GM19099 (cell line): ENCODE data around the gene HEATR9.

Source experiments
- POLR2A ChIP-seq: IDR thresholded peaks from 3 replicates; pipeline ENCODE4 v1.6.1; 2011; ENCODE audit warnings: low read depth; ENCODE audit not compliant: insufficient read length; ENCODE audit errors: extremely low read depth

HEATR9 gene

GRCh38 chr17:35808962-35809854, 59.5 kb downstream of the HEATR9 start, which contains the start of gene TAF15:
TSS of gene TAF15 (plus strand) at chr17:35809484. CDS start at chr17:35809570, 86 bp downstream.
- peak; percentile 99 for TF ChIP-seq POLR2A

GRCh38 chr17:35808240-35808961, 60.3 kb downstream of the HEATR9 start:
- no peak for TF ChIP-seq POLR2A

GRCh38 chr17:35807371-35808144, 61.1 kb downstream of the HEATR9 start:
- TF ChIP-seq POLR2A: no peak
